NCI-H187 treated with DMSO at 0.1 percent for 48 hours (cell line): Measurements from ENCODE around the gene C5.
"Not testable (repeated sequence)": the region's sequence is repeated elsewhere in the genome, so short reads cannot be mapped to it uniquely, and the experiment has no call there.

Source experiments
- DNase-seq: peaks from one replicate; lab custom pipeline; 2025; lab: John Stamatoyannopoulos, UW

Gene C5

DNA sequence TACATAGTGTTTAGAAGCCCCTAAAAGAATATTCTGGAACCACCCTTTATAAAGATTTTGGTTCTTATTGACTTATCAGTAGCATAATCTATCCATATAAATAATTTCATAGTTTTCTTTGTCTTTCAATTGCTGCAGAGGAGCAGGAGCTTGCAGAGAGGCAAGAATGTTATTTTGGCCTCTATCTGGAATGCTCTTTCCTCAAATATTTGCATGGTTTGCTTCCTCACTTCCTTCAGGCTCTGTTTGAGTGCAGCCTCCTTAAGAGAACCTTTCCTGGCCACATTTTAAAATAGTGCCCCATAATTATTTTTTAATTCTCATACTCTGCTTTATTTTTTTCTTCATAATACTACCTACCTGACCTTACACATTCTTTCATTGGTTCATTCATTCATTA is 1.5 kb downstream of the C5 start:
- DNase-seq = no peak

DNA sequence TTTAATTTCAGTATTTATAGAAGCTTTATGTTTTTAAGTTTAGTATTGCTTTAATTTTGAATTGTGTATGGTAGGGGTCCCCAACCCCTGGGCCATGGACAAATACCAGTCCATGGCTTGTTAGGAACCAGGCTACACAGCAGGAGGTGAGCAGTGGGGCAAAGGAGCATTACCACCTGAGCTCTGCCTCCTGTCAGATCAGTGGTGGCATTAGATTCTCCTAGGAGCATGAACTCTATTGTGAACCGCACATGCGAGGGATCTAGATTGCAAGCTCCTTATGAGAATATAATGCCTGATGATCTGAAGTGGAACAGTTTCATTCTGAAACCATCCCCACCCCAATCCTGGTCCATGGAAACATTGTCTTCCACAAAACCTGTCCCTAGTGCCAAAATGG is 1.9 kb downstream of the C5 start:
- no peak for DNase-seq

DNA sequence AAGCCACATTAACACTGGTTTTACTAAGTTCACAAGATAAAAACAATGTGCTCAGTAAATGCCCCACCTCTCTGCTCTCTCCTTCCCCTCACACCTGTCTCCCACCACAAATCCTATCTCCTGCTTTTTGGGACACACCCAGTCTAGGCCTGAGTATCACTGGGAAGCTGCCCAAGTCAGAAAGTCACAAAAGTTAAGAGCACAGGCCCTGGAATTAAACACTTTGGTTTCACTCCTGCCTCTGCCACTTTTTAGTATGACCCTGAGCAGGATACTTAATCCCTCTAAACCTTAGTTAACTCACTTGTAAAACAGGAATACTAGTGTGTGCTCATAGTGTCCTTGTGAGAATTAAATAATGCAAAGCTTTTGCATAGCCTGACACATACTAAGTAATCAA is 11.3 kb downstream of the C5 start:
- no peak for DNase-seq

DNA sequence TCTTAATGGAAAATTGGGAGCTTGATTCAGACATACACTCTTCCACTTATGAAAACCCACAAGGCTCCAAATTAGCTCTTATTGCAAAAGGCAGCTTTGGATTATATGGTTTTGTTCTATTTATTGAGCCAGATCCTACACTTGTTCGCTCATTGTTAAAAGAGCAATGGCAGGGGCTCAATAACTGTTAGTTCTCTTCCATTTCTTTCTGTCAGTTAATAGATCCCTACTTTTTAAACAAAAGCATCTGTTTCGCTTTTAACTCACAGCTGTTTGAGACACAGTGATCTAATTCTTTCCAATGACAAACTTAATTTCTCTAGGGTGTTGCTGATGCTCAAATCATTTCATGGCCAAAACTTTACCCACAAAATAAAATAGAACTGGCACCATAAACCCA is 11.7 kb downstream of the C5 start:
- no peak for DNase-seq

DNA sequence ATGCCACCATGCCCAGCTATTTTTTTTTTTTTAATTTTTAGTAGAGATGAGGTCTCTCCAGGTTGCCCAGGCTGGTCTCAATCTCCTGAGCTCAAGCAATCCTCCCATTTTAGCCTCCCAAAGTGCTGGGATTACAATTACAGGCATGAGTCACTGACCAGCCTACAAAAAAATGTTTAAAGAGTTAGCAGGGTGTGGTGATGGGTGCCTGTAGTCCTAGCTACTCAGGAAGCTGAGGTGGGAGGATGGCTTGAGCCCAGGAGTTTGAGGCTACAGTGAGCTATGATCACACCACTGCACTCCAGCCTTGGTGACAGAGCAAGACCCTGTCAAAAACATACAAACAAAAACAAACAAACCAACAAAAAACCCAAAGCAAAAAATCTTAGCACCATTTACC is 14.4 kb downstream of the C5 start:
- not testable (repeated sequence) for DNase-seq

DNA sequence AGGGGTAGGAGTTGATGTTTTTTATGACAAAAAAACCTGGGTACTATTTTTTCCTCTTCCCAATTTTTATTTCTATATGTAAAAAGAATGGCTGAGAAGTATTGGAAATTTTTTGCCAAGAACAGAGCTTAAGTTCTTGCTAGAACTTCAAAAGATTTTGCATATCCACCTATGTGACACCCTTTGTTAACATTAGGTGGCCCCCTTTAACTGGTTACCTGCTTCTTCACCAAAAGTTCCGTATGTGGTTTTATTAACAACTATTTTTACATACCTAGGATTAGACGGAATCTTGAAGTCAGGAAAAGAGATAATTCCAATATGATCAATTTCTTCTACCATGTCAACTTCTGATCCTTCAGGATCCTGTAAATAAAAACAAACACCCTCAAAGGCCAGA is 15.5 kb downstream of the C5 start:
- no peak for DNase-seq

DNA sequence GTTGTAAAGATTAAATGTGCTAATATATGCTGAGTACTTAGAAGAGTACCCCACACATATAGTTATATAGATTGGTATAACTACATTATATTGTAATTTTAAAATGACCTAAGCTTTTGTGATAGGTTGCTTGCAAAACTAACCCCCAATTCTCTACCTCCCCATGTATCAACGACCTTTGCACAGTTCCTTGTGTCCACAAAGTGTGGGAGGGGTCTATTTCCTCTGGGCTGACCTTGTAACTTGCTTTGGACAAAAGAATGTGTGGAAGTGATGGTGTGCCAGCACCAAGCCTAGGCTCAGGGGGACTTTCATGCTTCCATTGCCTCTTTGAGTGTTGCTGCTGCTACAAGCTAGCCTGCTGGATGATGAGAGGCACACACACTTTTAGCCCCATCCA is 20.6 kb downstream of the C5 start:
- no peak for DNase-seq

DNA sequence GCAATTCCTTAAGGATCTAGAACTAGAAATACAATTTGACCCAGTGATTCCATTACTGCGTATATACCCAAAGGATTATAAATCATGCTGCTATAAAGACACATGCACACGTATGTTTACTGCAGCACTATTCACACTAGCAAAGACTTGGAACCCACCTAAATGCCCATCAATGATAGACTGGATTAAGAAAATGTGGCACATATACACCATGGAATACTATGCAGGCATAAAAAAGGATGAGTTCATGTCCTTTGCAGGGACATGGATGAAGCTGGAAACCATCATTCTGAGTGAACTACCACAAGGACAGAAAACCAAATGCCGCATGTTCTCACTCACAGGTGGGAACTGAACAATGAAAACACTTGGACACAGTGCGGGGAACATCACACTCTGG is 21.8 kb downstream of the C5 start:
- not testable (repeated sequence) for DNase-seq

DNA sequence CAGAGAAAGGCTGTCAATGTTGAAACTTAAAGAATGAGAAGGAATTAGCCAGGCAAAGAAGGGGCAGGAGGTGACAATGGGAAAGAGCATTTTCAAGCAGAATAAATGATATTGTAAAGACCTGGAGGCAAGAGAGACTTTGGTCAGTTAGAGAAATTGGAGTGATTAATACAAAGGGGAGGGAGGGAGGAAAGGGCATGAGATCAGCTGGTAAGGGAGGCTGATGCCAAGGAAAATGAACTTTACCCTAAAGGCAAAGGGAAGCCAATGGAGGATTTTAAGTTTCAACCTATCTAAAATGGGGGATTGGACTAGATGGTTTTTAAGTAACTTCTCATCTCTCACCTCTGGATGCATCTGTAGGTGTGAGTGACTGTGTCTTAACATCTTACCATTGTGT is 23.3 kb downstream of the C5 start:
- no peak for DNase-seq

DNA sequence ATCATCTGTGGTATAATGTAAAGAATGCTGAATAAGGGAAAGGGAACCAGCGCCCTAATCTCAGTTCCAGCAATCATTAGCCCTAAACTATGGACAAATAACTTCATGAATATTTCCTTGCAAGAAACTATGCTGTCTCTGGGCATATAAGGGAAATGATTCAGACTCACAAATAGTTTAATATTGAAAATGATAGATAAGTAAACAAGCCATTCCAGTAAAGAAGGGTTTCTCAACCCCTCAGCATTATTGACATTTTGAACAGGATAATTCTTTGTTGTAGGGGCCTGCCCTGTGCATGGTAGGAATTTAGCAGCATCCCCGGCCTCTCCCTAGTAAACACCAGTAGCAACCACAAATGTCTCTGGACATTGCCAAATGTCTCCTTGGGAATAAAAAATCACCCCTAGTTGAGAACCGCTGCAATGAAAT is 23.8 kb downstream of the C5 start:
- DNase-seq = no peak

DNA sequence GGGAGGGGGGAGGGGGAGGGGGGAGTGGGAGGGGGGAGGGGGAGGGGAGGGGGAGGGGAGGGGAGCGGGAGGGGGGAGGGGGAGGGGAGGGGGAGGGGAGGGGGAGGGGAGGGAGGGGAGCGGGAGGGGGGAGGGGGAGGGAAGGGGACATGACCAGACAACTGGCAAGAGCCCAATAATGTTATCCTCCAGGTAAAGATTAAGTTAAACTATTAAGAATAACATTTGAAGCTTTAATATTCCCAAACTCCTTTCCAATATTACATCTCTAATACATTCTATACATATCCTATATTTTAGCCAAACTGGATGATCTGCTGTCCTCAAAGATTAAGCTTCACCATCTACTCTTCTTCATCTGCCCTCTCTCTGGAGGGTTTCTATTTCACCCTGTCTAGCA is 25.8 kb downstream of the C5 start:
- no peak for DNase-seq

DNA sequence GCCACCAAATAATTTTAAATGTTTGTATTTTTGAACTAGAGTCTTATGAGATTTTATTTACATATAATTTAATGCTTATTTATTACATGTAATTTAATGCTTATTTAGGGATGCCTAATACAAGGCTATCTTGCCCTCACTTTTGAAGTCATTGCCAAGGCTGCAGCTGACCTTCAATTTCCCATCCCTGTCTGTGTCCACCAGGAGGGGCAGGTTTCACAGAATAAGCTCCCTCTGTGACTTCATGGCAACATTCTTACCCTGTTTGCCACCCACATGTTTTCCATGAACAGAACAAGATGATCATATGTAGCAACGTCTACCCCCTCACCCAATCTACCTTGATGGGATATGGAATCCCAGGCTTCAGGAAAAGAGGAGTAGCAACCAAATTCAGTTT is 27.0 kb downstream of the C5 start:
- DNase-seq = no peak

DNA sequence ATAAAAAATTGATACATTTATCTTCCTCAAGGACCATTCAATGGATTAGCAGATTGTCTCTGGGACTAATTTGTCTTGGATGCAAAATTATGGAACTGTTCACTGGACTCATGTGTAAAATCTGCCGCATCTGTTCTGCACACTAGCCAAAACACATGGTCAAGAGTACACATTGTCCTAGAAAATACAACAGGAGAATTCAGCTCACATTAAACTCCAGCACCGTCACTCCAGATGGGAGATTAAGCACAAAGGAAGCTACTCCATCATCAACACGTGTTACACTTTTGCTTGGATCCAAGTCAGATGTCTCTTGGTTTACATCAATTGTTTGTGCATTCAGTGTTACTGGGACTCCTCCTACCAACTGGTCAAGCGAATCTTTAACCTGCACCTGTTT is 28.8 kb downstream of the C5 start:
- DNase-seq = no peak

DNA sequence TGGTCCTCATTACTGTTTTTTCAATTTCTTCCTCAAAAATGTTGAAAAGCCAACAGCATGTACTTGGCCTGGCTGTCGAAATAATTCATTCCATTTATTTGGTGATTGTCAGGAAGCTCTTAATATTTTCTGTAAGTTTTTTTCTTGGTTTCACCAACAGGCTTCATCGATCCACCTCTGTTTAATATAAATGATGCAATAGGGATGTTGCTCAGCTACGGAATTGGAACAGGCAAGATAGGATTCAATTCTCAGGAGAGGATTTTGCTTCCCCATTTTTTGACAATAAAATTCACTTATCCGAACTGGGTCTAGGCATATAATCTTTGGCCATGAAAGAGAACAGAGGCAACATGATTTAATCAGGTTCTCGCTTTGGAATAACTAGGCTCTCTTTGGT is 30.8 kb downstream of the C5 start:
- DNase-seq = no peak

DNA sequence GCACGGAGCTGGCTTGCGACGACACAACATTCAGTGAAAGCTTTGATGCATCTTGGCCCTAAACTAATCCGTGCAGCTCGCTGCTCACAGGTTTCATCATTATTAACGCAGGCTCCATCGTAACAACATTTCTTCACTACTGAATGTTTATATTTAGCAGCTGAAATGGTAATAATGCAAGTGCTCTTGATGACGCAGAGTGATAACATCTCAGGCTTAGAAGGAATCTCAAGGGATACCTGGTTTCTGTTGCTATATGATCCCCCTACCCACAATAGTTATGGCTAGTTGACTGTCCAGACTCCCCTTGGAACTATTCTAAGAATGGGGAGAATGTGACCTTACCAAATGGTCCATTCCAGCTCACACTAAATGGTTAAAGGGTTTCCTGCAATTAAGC is 36.2 kb downstream of the C5 start:
- no peak for DNase-seq

DNA sequence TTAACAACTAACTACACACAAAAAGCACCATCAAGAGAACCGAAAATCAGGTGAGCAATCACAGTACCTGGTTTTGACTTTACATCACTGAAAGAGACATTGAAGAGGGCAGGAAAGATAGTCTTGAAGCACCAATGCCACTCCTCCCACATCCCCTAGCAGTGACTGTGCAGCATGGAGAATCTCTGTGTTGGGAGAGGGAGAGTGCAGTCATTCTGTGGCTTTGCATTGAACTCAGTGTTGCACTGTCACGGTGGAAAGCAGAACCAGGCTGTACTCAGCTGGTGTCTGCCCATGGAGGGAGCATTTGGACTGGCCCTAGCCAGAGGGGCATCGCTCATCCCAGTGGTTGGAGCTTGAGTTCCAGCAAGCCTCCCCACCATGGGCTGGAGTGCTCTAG is 40.4 kb downstream of the C5 start:
- DNase-seq = no peak

DNA sequence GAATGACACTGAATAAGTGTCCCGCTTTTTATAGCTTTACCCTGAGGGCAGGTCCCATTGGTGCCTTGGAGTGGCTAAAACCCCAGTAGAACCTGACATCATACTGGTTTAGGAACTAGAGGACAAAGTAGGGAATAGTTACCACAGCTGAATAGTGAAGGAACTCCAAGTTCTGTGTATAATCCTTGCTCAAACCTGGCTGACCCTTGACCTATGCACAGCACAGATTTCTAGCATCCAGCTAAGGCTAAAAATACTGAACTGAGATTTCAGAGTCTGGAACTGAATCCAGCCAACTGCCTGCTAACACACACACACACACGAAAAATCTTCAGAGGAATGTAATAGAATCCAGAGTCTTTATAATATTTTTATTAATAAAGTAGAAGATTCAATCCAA is 50.8 kb downstream of the C5 start:
- DNase-seq = no peak

DNA sequence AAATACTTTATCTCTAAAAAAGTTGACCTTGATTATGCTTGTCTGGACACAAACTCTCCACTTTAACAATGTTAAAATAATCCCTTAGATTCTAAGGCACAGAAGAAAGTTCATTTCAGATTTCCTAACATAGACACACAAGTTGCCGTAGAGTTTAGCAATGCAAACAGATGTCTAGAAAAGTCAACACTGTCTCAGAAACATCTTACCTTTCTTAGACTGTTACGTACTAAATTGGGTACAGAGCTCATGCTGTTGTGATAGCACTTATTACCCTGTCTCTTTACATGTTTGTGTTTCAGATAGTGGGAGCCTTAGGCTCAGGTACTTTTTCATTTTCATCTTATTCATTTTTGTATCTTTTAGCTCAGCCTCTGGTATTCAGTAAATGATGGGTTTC is 52.0 kb downstream of the C5 start:
- DNase-seq = no peak

DNA sequence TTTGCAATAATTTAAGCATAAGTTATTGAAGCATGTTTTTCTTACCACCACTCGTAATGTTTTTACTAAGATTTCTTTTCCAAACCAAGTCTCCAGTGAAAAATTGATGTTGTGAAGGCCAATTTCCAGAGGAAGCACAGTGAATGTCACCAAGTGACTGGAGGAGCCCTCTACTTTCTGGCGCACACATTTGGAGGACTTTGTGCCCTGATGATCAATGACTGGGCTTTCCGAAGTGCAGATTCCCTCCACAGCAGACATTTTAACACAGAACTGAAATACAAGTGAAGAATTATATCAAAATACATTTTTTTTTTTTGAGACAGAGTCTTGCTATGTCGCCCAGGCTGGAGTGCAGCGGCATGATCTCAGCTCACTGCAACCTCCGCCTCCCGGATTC is 52.6 kb downstream of the C5 start:
- no peak for DNase-seq

DNA sequence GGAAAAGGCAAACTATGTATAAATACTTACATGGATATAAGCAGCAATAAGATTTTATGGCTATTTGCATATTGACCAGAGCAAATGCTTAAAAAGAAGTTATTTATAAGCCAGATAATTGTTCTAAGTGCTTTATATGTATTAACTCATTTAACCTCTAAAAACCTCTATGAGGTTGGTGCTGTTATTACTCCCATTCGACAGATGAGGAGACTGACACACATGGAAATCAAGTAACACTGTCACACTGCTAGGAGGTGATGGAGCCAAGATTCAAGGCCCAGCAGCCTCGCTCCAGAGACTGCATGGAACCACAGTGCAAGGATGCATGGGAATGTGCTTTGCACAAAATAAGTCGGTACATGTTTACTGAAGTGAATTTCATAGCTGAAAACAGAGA is 53.7 kb downstream of the C5 start:
- DNase-seq = no peak

DNA sequence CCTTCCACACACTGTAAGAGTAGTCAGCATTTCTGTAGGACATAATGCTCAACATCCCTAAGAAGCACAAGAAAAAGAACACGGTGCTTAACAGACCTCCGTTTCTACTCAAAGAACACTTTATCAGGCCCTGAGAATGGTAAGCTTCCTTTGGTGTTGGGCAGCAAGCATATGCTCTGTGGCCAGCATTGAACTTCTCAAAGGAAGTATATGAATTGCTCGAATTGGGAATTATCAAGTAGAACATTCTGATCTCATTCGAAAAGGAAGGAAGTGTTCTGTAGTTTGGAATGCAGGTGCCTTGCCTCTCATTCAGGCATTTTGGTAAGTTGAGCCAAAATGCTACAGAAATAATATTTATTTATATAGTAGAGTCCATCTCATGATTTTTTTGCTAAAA is 61.0 kb downstream of the C5 start:
- DNase-seq = no peak

DNA sequence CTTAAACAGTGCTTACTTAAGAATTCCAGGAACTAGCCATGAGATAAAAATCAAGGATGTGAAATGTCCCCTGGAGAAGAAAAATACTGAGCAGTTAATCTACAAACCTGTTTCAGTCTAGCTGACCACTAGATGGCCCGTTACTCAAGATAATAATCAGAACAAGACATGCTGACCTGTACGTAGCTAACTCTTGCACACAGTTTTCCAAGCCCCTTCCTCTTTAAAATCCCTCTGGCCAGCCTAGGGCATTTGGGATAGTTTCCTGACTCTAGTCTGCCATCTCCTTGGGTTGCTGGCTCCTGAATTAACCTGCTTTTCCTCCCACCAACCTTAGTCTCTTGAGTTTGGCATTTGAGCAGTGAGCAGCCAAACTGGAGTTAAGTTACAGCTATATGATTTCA is 64.3 kb downstream of the C5 start:
- no peak for DNase-seq

DNA sequence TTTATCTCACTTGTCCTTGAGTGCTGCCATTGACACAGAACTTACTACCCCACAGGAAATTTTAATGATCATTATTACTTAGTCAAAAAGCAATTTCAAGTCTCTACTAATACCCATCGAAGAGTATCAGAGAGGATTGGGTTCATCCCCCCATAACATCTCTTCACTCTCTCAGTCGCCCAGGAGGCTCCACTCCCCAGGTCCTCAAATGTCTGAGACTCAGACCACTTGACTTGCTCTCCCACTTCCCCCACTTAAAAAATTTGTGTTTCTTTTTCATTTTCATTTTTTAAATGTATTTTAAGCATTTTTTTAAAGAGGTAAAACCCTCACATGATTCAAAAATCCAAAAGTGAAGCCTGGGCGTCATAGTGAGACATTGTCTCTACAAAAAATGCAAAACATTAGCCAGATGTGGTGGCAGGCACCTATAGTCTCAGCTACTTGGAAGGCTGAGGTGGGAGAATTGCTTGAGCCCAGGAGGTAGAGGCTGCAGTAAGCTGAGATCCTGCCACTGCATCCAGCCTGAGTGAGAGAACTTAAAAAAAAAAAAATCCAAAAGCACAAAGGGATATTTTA is 66.7 kb downstream of the C5 start:
- no peak for DNase-seq

DNA sequence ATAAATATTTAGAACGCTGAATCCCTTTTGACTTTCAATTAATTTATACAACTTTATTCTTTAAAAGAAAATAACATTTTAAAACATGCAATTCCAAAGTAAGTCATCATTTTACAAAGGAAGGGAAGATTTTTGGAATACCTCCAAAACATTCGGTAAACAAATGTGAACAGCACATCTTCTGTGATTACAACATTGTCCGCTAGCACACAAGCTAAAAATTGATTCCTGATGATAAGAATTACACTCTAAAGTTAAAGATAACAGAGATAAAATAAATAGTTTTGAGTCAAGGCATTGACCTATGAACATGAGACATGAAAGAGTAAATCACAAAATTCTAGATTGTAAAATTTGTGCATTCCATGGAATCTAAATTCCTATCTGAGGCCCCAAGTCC is 67.2 kb downstream of the C5 start:
- DNase-seq = no peak

DNA sequence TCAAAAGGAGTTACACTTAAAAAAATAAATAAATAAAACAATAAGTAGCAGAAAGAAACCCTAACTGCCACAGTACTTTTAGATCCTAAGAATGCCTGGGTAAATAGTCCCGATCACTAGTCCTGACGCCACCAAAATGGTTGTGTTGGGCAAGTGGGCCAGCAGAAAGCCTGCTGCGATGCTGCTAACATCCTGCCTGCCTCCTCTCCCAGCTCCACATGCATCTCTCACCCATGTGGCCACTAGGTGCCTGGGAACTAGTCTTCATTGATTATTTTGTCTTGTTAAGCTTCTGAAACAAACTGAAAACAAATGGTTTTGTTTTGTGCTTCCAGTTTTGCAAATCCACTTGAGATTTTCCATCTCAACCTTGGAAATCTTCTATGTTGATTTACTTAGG is 69.1 kb downstream of the C5 start:
- no peak for DNase-seq
